ENCODE results near the gene RADIL. TPM values are rescaled to one million over a fixed set of nuclear protein-coding genes. Genes with fewer than 3 reads are reported as not detected.
A peak's percentile ranks its signal among the peaks of the same experiment; 100 is the strongest.

RADIL gene
- total and polyA plus RNA-seq, 2 of the 13 experiments (the other 11 are each of a cell fraction or from before 2014, with no cell fraction given) = 0.05 to 0.09 TPM

GRCh38 chr7:4830176-4830575, 53.3 kb downstream of the RADIL start (continued):
- TF ChIP-seq ZBTB34 (CRISPR knock-in tag; IDR thresholded peaks at IDR 0.05) = no peak
- no peak for TF ChIP-seq ZBTB20 (CRISPR knock-in tag; IDR thresholded peaks at IDR 0.05; ENCODE audit: borderline replicate concordance, low read depth)
- TF ChIP-seq, protein P1, sequence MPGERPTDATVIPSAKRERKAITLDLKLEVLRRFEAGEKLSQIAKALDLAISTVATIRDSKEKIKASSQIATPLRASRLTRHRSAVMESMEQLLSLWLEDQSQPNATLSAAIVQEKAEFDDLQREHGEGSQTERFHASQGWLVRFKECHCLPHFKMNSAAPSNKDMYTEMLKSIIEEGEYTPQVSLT (CRISPR knock-in tag; IDR thresholded peaks at IDR 0.05; ENCODE audit: borderline replicate concordance, low read depth) = no peak
- no peak; the same call in 1 of the 2 replicates for TF ChIP-seq SPEN (CRISPR knock-in tag; IDR thresholded peaks at IDR 0.05; ENCODE audit: low read depth)
- TF ChIP-seq, protein P2, sequence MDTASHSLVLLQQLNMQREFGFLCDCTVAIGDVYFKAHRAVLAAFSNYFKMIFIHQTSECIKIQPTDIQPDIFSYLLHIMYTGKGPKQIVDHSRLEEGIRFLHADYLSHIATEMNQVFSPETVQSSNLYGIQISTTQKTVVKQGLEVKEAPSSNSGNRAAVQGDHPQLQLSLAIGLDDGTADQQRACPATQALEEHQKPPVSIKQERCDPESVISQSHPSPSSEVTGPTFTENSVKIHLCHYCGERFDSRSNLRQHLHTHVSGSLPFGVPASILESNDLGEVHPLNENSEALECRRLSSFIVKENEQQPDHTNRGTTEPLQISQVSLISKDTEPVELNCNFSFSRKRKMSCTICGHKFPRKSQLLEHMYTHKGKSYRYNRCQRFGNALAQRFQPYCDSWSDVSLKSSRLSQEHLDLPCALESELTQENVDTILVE (CRISPR knock-in tag; IDR thresholded peaks at IDR 0.05) = 0 out of 2 replicates have a peak, but pooled peaks have one; percentile 49
- no peak for TF ChIP-seq HOXA5 (CRISPR knock-in tag; IDR thresholded peaks at IDR 0.05)
- TF ChIP-seq, protein P3, sequence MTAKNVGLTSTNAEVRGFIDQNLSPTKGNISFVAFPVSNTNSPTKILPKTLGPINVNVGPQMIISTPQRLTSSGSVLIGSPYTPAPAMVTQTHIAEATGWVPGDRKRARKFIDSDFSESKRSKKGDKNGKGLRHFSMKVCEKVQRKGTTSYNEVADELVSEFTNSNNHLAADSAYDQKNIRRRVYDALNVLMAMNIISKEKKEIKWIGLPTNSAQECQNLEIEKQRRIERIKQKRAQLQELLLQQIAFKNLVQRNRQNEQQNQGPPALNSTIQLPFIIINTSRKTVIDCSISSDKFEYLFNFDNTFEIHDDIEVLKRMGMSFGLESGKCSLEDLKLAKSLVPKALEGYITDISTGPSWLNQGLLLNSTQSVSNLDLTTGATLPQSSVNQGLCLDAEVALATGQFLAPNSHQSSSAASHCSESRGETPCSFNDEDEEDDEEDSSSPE (CRISPR knock-in tag; IDR thresholded peaks at IDR 0.05) = peak; percentile 35; the same call in 1 of the 2 replicates
- TF ChIP-seq SETDB1 (CRISPR knock-in tag; IDR thresholded peaks at IDR 0.05; ENCODE audit: borderline replicate concordance) = no peak
- no peak for TF ChIP-seq MXD4 (CRISPR knock-in tag; IDR thresholded peaks at IDR 0.05)
- TF ChIP-seq ZNF770 (CRISPR knock-in tag; IDR thresholded peaks at IDR 0.05) = no peak
- TF ChIP-seq ZNF12 (CRISPR knock-in tag; IDR thresholded peaks at IDR 0.05) = peak; percentile 54
- TF ChIP-seq FOXA1 (IDR thresholded peaks at IDR 0.05) = no peak
- no peak for TF ChIP-seq FOXA1 (CRISPR knock-in tag; IDR thresholded peaks at IDR 0.05)
- TF ChIP-seq NR2F2 (IDR thresholded peaks at IDR 0.05; ENCODE audit: borderline replicate concordance, low read depth) = no peak
- TF ChIP-seq NAIF1 (CRISPR knock-in tag; IDR thresholded peaks at IDR 0.05; ENCODE audit: borderline replicate concordance) = no peak
- 0 out of 2 replicates have a peak, but pooled peaks have one; percentile 70 for TF ChIP-seq KDM4B (CRISPR knock-in tag; IDR thresholded peaks at IDR 0.05)
- TF ChIP-seq ERF (CRISPR knock-in tag; IDR thresholded peaks at IDR 0.05) = peak; percentile 73; the same call in 1 of the 2 replicates
- no peak for TF ChIP-seq PHF5A (CRISPR knock-in tag; IDR thresholded peaks at IDR 0.05; ENCODE audit: low read depth, unreplicated experiment)
- no peak for TF ChIP-seq ASH2L (IDR thresholded peaks at IDR 0.05; ENCODE audit: insufficient read length, low read depth, low read length)
- TF ChIP-seq ZBTB49 (CRISPR knock-in tag; IDR thresholded peaks at IDR 0.05; ENCODE audit: borderline replicate concordance) = no peak
- TF ChIP-seq RBM22 (optimal IDR thresholded peaks at IDR 0.05; ENCODE audit: low read length) = no peak
